ENCODE measurements around the gene DOLPP1.

DOLPP1 gene

GRCh38 chr9:129068110-129068509 lies 12.8 kb upstream of the DOLPP1 start:
- POLR2A ChIA-PET = interaction anchor here (4.4 kb wide), 1 partner anchor 13 kb away, joined by 16 read pairs; the partner anchor contains the start of gene DOLPP1
- TF ChIP-seq ZNF639 (tag by site-specific recombination; IDR thresholded peaks at IDR 0.05) (no peak), SP7 (tag by site-specific recombination; IDR thresholded peaks at IDR 0.05) (no peak), ZNF677 (tag by site-specific recombination; IDR thresholded peaks at IDR 0.05) (no peak), OSR2 (tag by site-specific recombination; IDR thresholded peaks at IDR 0.05) (no peak), ZNF423 (tag by site-specific recombination; IDR thresholded peaks at IDR 0.05) (no peak), ZNF473 (tag by site-specific recombination; IDR thresholded peaks at IDR 0.05) (no peak), ZNF560 (tag by site-specific recombination; IDR thresholded peaks at IDR 0.05; ENCODE audit: borderline replicate concordance) (no peak)
- CTCF ChIA-PET = no interaction called here
- no peaks in the 10 kb centered on the region for H3K4me1 ChIP-seq (ENCODE audit: control insufficient read depth, insufficient read depth, low read length)
- H3K36me3 ChIP-seq (ENCODE audit: control insufficient read depth in 2 of 2, insufficient read depth in 1 of 2, low read length in 2 of 2) = peaks cover 4 to 54% of the 10 kb centered on the region in 2 experiments; a peak in 2 of 3 replicates
- no peaks in the 10 kb centered on the region for H3K9me3 ChIP-seq (ENCODE audit: control insufficient read depth, insufficient read depth, low read depth, low read length)
- no peak overlapping the region for H3K4me3 ChIP-seq (ENCODE audit: low read depth, low read length)
- H3K27ac ChIP-seq (ENCODE audit: extremely low read depth, low read depth, low read length) = no peak overlapping the region

GRCh38 chr9:129068990-129069861 lies 11.7 kb upstream of the DOLPP1 start:
- H3K9me3 ChIP-seq (ENCODE audit: control insufficient read depth, insufficient read depth, low read depth, low read length) = no peaks in the 10 kb centered on the region
- TF ChIP-seq ZNF184 (tag by site-specific recombination; IDR thresholded peaks at IDR 0.05) = no peak
- TF ChIP-seq ZIC2 (tag by site-specific recombination; IDR thresholded peaks at IDR 0.05) = peak; percentile 23; the same call in 1 of the 2 replicates
- TF ChIP-seq ZNF692 (tag by site-specific recombination; IDR thresholded peaks at IDR 0.05) = peak; percentile 60
- 0 out of 2 replicates have a peak, but pooled peaks have one; percentile 26 for TF ChIP-seq PRDM10 (tag by site-specific recombination; IDR thresholded peaks at IDR 0.05)
- no peak for TF ChIP-seq ZNF423 (tag by site-specific recombination; IDR thresholded peaks at IDR 0.05)
- TF ChIP-seq ZFP69B (tag by site-specific recombination; IDR thresholded peaks at IDR 0.05) = 0 out of 2 replicates have a peak, but pooled peaks have one; percentile 65
- no peak overlapping the region for H3K4me3 ChIP-seq (ENCODE audit: low read depth, low read length)
- H3K27ac ChIP-seq (ENCODE audit: extremely low read depth, low read depth, low read length) = no peak overlapping the region
- CTCF ChIA-PET = no interaction called here
- H3K36me3 ChIP-seq (ENCODE audit: control insufficient read depth in 2 of 2, insufficient read depth in 1 of 2, low read length in 2 of 2) = peaks cover 4 to 45% of the 10 kb centered on the region in 2 experiments; a peak in 2 of 3 replicates
- POLR2A ChIA-PET = interaction anchor here (0.5 to 4.4 kb wide), 3 partner anchors 12 to 431 kb away, joined by 5 to 16 read pairs (median 5); partner anchors contain the start of gene DOLPP1
- H3K4me1 ChIP-seq (ENCODE audit: control insufficient read depth, insufficient read depth, low read length) = no peaks in the 10 kb centered on the region

Measured in HEK293 (cell line).